ENCODE measurements around the gene NBEA. TPM values are rescaled to one million over a fixed set of nuclear protein-coding genes. Genes with fewer than 3 reads are reported as not detected.

The NBEA gene
- total RNA-seq, 2 donors from 2014 or later: 17.5 to 24.7 TPM

GRCh38 chr13:35472323-35472881 is 530.3 kb downstream of the NBEA start:
- no peaks in the 10 kb centered on the region for H3K27me3 ChIP-seq
- no peak overlapping the region for H3K27ac ChIP-seq

GRCh38 chr13:35473206-35473775 is 531.2 kb downstream of the NBEA start:
- Histone ChIP-seq H3K27me3 (no peaks in the 10 kb centered on the region), H3K4me1 (peaks cover 0 to 12% of the 10 kb centered on the region in 2 donors), H3K27ac (no peak overlapping the region), H3K4me3 (no peak overlapping the region), H3K9me3 (no peaks in the 10 kb centered on the region), H3K36me3 (no peaks in the 10 kb centered on the region)
- DNase-seq (ENCODE audit: low spot score): no peak
- TF ChIP-seq CTCF (IDR thresholded peaks at IDR 0.05): no peak

More at GRCh38 chr13:35472323-35472881, 530.3 kb downstream of the NBEA start:
- no peak for DNase-seq (ENCODE audit: low spot score)
- H3K4me3 ChIP-seq: no peak overlapping the region
- peaks cover 0 to 12% of the 10 kb centered on the region in 2 donors for H3K4me1 ChIP-seq
- no peaks in the 10 kb centered on the region for H3K9me3 ChIP-seq
- H3K36me3 ChIP-seq: no peaks in the 10 kb centered on the region
- no peak for TF ChIP-seq CTCF (IDR thresholded peaks at IDR 0.05)

GRCh38 chr13:35473802-35474201 is 531.7 kb downstream of the NBEA start:
- TF ChIP-seq CTCF (IDR thresholded peaks at IDR 0.05): no peak
- H3K9me3 ChIP-seq: no peaks in the 10 kb centered on the region
- no peak for DNase-seq (ENCODE audit: low spot score)
- no peaks in the 10 kb centered on the region for H3K36me3 ChIP-seq
- H3K4me1 ChIP-seq: peaks cover 0 to 12% of the 10 kb centered on the region in 2 donors
- H3K27ac ChIP-seq: no peak overlapping the region
- no peak overlapping the region for H3K4me3 ChIP-seq
- H3K27me3 ChIP-seq: no peaks in the 10 kb centered on the region

GRCh38 chr13:35474496-35475211 is 532.6 kb downstream of the NBEA start:
- H3K27me3 ChIP-seq: no peaks in the 10 kb centered on the region
- no peaks in the 10 kb centered on the region for H3K9me3 ChIP-seq
- no peak for DNase-seq (ENCODE audit: low spot score)
- TF ChIP-seq CTCF (IDR thresholded peaks at IDR 0.05): no peak
- H3K36me3 ChIP-seq: no peaks in the 10 kb centered on the region
- peak overlapping the region; percentile 35 to 52 for H3K4me3 ChIP-seq
- H3K4me1 ChIP-seq: peaks cover 0 to 12% of the 10 kb centered on the region in 2 donors
- peak overlapping the region; percentile 48 to 52 for H3K27ac ChIP-seq

- H3K36me3 ChIP-seq: no peaks in the 10 kb centered on the region
- no peaks in the 10 kb centered on the region for H3K27me3 ChIP-seq
Observed at GRCh38 chr13:35475212-35475959, 533.3 kb downstream of the NBEA start.

More at GRCh38 chr13:35475212-35475959, 533.3 kb downstream of the NBEA start:
- TF ChIP-seq CTCF (IDR thresholded peaks at IDR 0.05): no peak
- H3K4me1 ChIP-seq: peaks cover 0 to 6% of the 10 kb centered on the region in 2 donors
- no peak for DNase-seq (ENCODE audit: low spot score)
- H3K9me3 ChIP-seq: no peaks in the 10 kb centered on the region
- H3K4me3 ChIP-seq: peak overlapping the region; percentile 35 to 52
- peak overlapping the region; percentile 48 to 52 for H3K27ac ChIP-seq

Measured in right atrium auricular region (tissue), 2 donors.